Colon (tissue), 2 donors: ENCODE data around the gene TNK1.

ENCODE experiments used
- FAIRE-seq: peaks from 2 replicates; lab custom pipeline; 2012; peaks lifted over from hg19 to GRCh38; lab: Jason Lieb, UNC
- donor health status: control.
- donor health status: control.

Gene TNK1

GRCh38 chr17:7436556-7437368 is 55.9 kb downstream of the TNK1 start:
- no peak for FAIRE-seq

- no peak for FAIRE-seq
Measured at GRCh38 chr17:7437369-7437863, 56.5 kb downstream of the TNK1 start.

GRCh38 chr17:7437950-7438614 is 57.2 kb downstream of the TNK1 start:
- no peak for FAIRE-seq

- no peak for FAIRE-seq
Measured at GRCh38 chr17:7438656-7439460, 58.0 kb downstream of the TNK1 start.
